OCI-M2 (cell line): ENCODE results near the gene PRR20C.
"Not testable (repeated sequence)": the region's sequence is repeated elsewhere in the genome, so short reads cannot be mapped to it uniquely, and the experiment has no call there.

Experiments
- DNase-seq: peaks from one replicate; lab custom pipeline; 2025; ENCODE audit not compliant: unreplicated experiment; lab: John Stamatoyannopoulos, UW

Gene PRR20C

GRCh38 chr13:57153761-57154160, at the start of gene PRR20C:
TSS of gene PRR20C (plus strand) at chr13:57154061. CDS start at chr13:57154448, 387 bp downstream.
- DNase-seq, result not testable (repeated sequence)

GRCh38 chr13:57114945-57115344, 38.9 kb upstream of the PRR20C start:
- no peak for DNase-seq

DNA sequence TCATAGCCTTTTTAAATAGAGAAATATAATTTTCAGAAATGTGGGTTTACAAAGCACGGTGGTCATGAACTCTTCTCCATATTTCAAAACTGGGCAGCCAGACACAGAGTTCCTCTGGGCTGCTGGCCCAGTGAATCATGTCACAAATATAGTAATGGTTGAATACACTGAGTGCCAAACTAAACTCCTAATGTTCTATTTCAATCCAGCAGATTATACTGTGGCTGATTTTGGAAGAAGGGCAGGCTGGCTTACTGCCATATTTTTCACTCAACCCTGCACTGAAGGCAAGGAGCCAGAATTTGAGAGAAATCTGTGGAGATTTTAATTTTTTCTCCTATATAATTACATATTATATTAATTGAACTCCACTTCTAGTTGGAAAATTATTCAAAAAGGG, 30.2 kb upstream of the PRR20C start:
- no peak for DNase-seq

GRCh38 chr13:57128909-57129308, 25.0 kb upstream of the PRR20C start:
- DNase-seq, result no peak

DNA sequence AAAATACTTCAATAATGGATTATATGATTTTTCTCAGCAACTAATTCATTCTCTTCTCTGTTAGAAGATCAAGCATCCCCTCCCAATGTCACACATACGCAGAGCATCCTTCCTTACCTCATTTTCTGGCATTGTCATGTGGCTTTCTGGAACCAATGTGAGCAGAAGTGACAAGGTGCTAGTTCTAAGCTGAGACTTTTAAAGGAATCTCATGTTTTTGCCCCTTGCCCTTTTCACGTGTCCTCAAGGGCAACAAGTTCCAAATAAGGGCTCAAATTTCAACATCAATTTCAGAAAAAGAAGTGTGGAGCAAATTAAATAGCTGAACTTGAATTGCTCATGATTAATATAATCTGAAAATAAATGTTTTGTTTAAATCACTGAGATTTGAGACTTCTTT, 17.8 kb upstream of the PRR20C start:
- no peak for DNase-seq

DNA sequence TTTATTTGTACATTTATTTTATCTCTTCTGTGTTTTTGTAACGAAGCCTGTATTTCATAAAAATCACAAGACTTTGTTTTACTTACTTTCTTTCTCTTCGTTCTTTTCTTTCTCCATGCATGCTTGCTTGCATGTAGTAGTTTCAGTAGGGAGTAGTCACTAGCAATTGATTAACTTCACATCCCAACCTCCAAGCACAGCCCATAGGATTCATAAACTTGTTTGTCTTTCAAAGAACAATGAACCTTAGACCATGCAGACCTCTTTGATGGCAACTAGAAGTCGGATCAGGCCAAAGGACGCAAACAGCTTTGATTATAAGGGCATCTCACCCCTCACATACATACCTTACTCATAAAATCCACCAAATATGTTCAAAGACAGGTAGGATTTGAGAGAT, 16.3 kb upstream of the PRR20C start:
- DNase-seq, result no peak

DNA sequence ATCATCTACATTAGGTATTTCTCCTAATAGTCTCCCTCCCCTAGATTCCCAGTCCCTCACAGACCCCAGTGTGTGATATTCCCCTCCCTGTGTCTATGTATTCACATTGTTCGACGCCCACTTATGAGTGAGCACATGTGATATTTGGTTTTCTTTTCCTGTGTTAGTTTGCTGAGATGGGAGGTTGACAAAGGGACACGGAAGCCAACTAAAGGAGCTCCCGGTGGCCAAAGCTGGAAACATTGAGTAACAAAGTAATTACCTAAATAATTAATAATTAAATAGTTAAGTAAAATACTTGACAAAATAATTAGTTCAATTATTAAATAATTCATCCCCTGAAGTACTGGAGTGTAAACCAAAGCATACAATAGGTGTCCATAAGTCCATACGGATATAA, 14.9 kb upstream of the PRR20C start:
- no peak for DNase-seq

DNA sequence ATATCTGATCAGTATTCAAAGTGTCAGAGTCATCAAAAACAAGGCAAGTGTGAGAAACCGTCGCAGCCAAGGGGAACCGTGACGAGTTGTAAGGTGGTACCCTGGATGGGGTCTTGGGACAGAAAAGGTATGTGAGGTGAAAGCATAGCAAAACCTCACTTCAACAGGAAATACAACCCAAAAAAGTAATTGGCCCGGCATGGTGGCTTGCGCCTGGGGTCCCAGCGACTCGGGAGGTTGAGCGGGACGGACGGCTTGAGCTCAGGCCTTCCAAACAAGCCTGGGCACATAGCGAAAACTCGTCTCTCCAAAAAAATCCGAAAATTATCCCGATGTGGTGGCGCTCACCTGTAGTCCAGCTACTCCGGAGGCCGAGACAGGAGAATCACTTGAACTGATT, 14.1 kb upstream of the PRR20C start:
- not testable (repeated sequence) for DNase-seq

DNA sequence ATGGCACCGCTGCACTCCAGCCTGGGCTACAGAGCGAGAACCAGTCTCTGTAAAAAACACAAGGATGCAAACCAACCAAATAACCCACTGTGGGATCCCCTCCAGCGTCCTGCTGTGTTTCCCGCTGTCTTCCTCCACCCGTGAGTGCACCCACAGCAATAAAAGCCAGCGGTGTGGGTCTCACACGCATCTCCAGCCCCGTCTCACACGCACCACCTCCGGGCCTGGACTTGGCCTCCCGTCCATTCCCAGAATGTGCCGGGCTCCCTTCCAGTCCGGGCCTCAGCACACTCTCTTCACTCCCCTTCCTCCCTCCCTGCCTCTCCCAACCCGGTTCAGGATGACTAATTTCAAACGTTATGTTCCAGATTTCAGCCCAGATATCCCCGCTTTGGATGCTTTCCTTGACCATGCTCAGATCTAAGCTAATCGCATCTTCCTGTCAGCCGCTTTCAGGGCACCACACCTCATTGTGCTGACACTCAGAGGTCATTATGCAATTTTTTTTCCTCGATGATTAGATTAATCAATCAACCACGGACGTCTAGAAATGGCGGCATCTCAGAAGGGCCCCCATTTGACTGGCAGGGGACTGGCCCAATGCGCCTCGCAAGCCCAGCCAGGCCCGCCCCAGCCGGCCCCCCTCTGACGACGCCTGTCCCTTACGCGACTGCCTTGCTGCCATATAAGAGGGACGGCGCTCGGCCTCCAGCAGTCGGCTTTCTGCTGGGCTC, 13.5 kb upstream of the PRR20C start, which contains the start of gene PRR20A:
PRR20A (plus strand) TSS at position 684 of the 734 bp plus-strand sequence. CDS start 387 bp downstream, outside the sequence.
- DNase-seq, result not testable (repeated sequence)

- DNase-seq, result not testable (repeated sequence)
These were observed 6.7 kb upstream of the PRR20C start, which contains the start of gene PRR20B for GRCh38 chr13:57147188-57147587. TSS of gene PRR20B (plus strand) at chr13:57147488. CDS start at chr13:57147875, 387 bp downstream.

GRCh38 chr13:57148106-57148505, 5.8 kb upstream of the PRR20C start:
- DNase-seq, result not testable (repeated sequence)

- not testable (repeated sequence) for DNase-seq
These were observed 6.5 kb downstream of the PRR20C start, which contains the start of gene PRR20D for GRCh38 chr13:57160332-57160731. TSS of gene PRR20D (plus strand) at chr13:57160632. CDS start at chr13:57161019, 387 bp downstream.

- not testable (repeated sequence) for DNase-seq
These were observed 13.0 kb downstream of the PRR20C start, which contains the start of gene PRR20E for GRCh38 chr13:57166897-57167296. TSS of gene PRR20E (plus strand) at chr13:57167197. CDS start at chr13:57167584, 387 bp downstream.

DNA sequence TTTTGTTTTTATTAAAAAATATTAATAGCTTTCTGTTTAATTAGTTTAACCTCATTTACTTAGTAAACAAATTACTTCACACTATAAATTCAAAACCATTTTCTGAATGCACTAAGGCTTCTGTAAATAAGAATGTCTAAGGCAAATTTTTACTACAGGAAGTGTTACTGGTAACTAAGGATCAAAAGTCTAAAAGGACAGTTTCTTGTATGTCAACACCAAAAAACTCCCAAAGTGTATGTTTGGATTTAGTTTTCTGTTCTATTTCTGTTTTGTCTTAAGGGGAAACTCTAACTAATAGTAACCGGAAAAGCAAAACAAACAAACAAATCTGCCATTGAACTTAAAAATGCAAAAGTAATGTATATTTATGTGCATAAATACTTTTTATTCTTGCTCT, 37.8 kb downstream of the PRR20C start:
- DNase-seq, result no peak
